Prostate gland (tissue), 2 donors: ENCODE measurements around the gene VEGFB.

Source experiments
- POLR2A ChIP-seq: fragments of 450-650 bp; IDR thresholded peaks from one replicate; pipeline ENCODE4 v1.6.1; 2016; ENCODE audit warnings: antibody characterized with exemption, mild to moderate bottlenecking
- POLR2AphosphoS5 ChIP-seq: sonication (generic); formaldehyde crosslinking; IDR thresholded peaks from one replicate; pipeline ENCODE4 v1.6.1; 2017; ENCODE audit warnings: antibody characterized with exemption
- TF ChIP-seq, protein P1 (sequence below), 4 experiments: fragments of 200-600 bp in 2 of 4; fragments of 450-650 bp in 2 of 4; sonication (generic) in 2 of 4; IDR thresholded peaks; 1 replicate in 3 of 4; 2 replicates in 1 of 4; pipeline ENCODE4 v1.5.1; 2016 to 2019; ENCODE audit warnings: antibody characterized with exemption in 4 of 4, mild to moderate bottlenecking in 2 of 4, moderate library complexity in 2 of 4

- TF ChIP-seq, protein P1, sequence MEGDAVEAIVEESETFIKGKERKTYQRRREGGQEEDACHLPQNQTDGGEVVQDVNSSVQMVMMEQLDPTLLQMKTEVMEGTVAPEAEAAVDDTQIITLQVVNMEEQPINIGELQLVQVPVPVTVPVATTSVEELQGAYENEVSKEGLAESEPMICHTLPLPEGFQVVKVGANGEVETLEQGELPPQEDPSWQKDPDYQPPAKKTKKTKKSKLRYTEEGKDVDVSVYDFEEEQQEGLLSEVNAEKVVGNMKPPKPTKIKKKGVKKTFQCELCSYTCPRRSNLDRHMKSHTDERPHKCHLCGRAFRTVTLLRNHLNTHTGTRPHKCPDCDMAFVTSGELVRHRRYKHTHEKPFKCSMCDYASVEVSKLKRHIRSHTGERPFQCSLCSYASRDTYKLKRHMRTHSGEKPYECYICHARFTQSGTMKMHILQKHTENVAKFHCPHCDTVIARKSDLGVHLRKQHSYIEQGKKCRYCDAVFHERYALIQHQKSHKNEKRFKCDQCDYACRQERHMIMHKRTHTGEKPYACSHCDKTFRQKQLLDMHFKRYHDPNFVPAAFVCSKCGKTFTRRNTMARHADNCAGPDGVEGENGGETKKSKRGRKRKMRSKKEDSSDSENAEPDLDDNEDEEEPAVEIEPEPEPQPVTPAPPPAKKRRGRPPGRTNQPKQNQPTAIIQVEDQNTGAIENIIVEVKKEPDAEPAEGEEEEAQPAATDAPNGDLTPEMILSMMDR (IDR thresholded peaks at IDR 0.05), result no peak
- TF ChIP-seq POLR2AphosphoS5 (no peak), POLR2A (no peak)
Observed at GRCh38 chr11:64224891-64225607, 9.3 kb upstream of the VEGFB start.
